MCF 10A (cell line): ENCODE results near the gene PACRG. TPM values are rescaled to one million over a fixed set of nuclear protein-coding genes. Genes with fewer than 3 reads are reported as not detected.

Source experiments
- BruUV-seq: library from RNA; stranded (reverse); fragments of 400-500 nt; replicated peaks from 2 replicates; lab custom pipeline; 2021; lab: Mats Ljungman, UMichigan
- CTCF ChIA-PET: fragments of 300-600 bp; sonication (Branson Sonifier 250); formaldehyde crosslinking; extraction: SDS; loops from one replicate; lab custom pipeline; 2021; ENCODE audit warnings: antibody characterized with exemption, inconsistent platforms; lab: Yijun Ruan, JAX
- POLR2A ChIA-PET: fragments of 300-600, 350-650 bp; sonication (Branson Sonifier 250); formaldehyde crosslinking; extraction: SDS; loops from one replicate; lab custom pipeline; 2020; ENCODE audit warnings: antibody characterized with exemption, inconsistent platforms; lab: Yijun Ruan, JAX
- DNase-seq: peaks from one replicate; pipeline ENCODE4 v3.0.0-alpha.2; 2018; ENCODE audit not compliant: unreplicated experiment
- H3K27ac Mint-ChIP-seq: one replicate; pipeline ENCODE4 v1.8.0; 2022; ENCODE audit warnings: mild to moderate bottlenecking, low read depth, mixed read lengths; ENCODE audit not compliant: unreplicated experiment
- H3K27me3 Mint-ChIP-seq: one replicate; pipeline ENCODE4 v1.8.0; 2022; ENCODE audit warnings: mixed read lengths; ENCODE audit not compliant: insufficient read depth, unreplicated experiment
- H3K36me3 Mint-ChIP-seq: one replicate; pipeline ENCODE4 v1.8.0; 2022; ENCODE audit warnings: mild to moderate bottlenecking, moderate library complexity, mixed read lengths; ENCODE audit not compliant: insufficient read depth, unreplicated experiment
- H3K4me1 Mint-ChIP-seq: one replicate; pipeline ENCODE4 v1.8.0; 2022; ENCODE audit warnings: mixed read lengths; ENCODE audit not compliant: insufficient read depth, unreplicated experiment
- H3K4me3 Mint-ChIP-seq: one replicate; pipeline ENCODE4 v1.8.0; 2022; ENCODE audit warnings: mild to moderate bottlenecking, moderate library complexity, mixed read lengths; ENCODE audit not compliant: unreplicated experiment
- H3K9me3 Mint-ChIP-seq: one replicate; pipeline ENCODE4 v1.8.0; 2022; ENCODE audit warnings: mixed read lengths; ENCODE audit not compliant: unreplicated experiment
- intact Hi-C: fragments of 100-400 bp; cut with micrococcal nuclease; formaldehyde crosslinking; loops from 2 replicates; pipeline ENCODE4 v1.14.1; 2022
- total RNA-seq: library from RNA; stranded (reverse); gene quantifications from 2 replicates; pipeline ENCODE4 v1.2.3, GENCODE V29; 2022
- TF ChIP-seq, protein P1 (sequence below): fragments of 200-600 bp; IDR thresholded peaks from one replicate; pipeline ENCODE4 v1.8.0; 2022; ENCODE audit warnings: antibody characterized with exemption, mild to moderate bottlenecking; ENCODE audit not compliant: unreplicated experiment

The PACRG gene
- total RNA-seq, 1 experiment from 2014 or later, result not detected

DNA sequence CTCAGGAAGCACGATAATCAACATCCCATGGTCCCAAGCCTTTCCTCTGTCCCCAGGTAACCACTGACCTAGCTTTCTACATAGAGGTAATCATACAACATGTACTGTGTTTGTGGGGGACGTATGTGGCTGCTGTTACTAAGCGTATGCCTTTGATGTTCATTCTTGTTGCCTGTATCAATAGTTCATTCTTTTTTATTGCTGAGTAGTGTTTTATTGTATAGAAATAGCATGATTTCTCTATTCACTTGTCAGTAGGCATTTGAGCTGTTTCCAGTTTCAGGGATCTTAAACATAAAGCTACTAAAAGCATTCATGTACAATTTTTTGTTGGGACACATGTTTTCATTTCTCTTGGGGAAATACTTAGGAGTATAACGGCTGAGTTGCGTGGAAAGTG is 185.4 kb downstream of the PACRG start:
- TF ChIP-seq, protein P1, sequence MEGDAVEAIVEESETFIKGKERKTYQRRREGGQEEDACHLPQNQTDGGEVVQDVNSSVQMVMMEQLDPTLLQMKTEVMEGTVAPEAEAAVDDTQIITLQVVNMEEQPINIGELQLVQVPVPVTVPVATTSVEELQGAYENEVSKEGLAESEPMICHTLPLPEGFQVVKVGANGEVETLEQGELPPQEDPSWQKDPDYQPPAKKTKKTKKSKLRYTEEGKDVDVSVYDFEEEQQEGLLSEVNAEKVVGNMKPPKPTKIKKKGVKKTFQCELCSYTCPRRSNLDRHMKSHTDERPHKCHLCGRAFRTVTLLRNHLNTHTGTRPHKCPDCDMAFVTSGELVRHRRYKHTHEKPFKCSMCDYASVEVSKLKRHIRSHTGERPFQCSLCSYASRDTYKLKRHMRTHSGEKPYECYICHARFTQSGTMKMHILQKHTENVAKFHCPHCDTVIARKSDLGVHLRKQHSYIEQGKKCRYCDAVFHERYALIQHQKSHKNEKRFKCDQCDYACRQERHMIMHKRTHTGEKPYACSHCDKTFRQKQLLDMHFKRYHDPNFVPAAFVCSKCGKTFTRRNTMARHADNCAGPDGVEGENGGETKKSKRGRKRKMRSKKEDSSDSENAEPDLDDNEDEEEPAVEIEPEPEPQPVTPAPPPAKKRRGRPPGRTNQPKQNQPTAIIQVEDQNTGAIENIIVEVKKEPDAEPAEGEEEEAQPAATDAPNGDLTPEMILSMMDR, result no peak
- Mint-ChIP-seq H3K4me3 (no peak overlapping the region), H3K27me3 (no peaks in the 10 kb centered on the region), H3K4me1 (no peaks in the 10 kb centered on the region), H3K36me3 (no peaks in the 10 kb centered on the region), H3K9me3 (no peaks in the 10 kb centered on the region), H3K27ac (no peak overlapping the region)
- POLR2A ChIA-PET, result interaction anchor here (0.8 kb wide), 1 partner anchor 19 kb away, joined by 3 read pairs; no protein-coding TSS in a partner anchor
- intact Hi-C loops, result no loop called here
- CTCF ChIA-PET, result interaction anchor here (0.6 kb wide), 1 partner anchor 230 kb away, joined by 4 read pairs; no protein-coding TSS in a partner anchor
- no TSS peak for BruUV-seq
- DNase-seq, result no peak

- DNase-seq, result no peak
- TF ChIP-seq, protein P1, result no peak
- Mint-ChIP-seq H3K9me3 (no peaks in the 10 kb centered on the region), H3K27ac (no peak overlapping the region), H3K36me3 (no peaks in the 10 kb centered on the region), H3K4me1 (no peaks in the 10 kb centered on the region), H3K27me3 (no peaks in the 10 kb centered on the region), H3K4me3 (no peak overlapping the region)
- no TSS peak for BruUV-seq
- ChIA-PET POLR2A (no interaction called here), CTCF (interaction anchor here (1.3 kb wide), 1 partner anchor 10 kb away, joined by 4 read pairs; no protein-coding TSS in a partner anchor)
- intact Hi-C loops, result no loop called here
Measured at GRCh38 chr6:162917506-162917905, 189.7 kb downstream of the PACRG start.

- Mint-ChIP-seq H3K27me3 (no peaks in the 10 kb centered on the region), H3K9me3 (peaks cover 8% of the 10 kb centered on the region), H3K27ac (no peak overlapping the region), H3K36me3 (no peaks in the 10 kb centered on the region), H3K4me1 (no peaks in the 10 kb centered on the region), H3K4me3 (no peak overlapping the region)
- ChIA-PET CTCF (no interaction called here), POLR2A (no interaction called here)
- TF ChIP-seq, protein P1, result no peak
- BruUV-seq, result no TSS peak
- DNase-seq, result no peak
- intact Hi-C loops, result no loop called here
Measured at GRCh38 chr6:162921062-162921461, 193.3 kb downstream of the PACRG start.

DNA sequence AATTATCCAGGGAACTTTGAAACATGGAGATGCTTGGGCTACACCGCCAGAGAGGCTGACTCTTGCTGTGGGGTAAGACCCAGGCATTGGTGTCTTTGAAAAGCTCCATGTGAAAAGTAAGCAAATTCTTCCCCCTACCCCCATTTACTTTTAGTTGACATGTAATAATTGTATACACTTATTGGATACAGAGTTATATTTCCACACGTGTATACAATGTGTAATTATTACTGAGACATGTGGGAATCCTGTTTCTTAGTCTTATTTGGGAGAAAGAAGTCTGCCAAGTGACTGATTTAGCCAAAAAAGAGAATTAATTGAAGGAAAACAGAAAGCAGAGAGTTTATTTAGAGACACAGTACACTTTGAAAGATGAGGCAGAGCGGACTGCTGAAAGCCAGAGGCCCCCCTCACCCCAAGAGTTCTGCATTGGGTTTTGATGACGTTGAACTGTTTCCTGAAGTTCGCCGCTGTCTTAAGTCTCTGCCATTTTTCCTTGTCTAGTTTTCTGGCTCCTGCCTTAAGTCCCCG is 193.8 kb downstream of the PACRG start:
- Mint-ChIP-seq H3K9me3 (peaks cover 8% of the 10 kb centered on the region), H3K4me3 (no peak overlapping the region), H3K27me3 (no peaks in the 10 kb centered on the region), H3K4me1 (no peaks in the 10 kb centered on the region), H3K36me3 (no peaks in the 10 kb centered on the region), H3K27ac (no peak overlapping the region)
- BruUV-seq, result no TSS peak
- TF ChIP-seq, protein P1, result no peak
- DNase-seq, result no peak
- POLR2A ChIA-PET, result no interaction called here
- intact Hi-C loops, result no loop called here
- CTCF ChIA-PET, result no interaction called here
